ENCODE data around the gene MTERF1. TPM values are rescaled to one million over a fixed set of nuclear protein-coding genes. Genes with fewer than 3 reads are reported as not detected.
"Not testable (repeated sequence)": the region's sequence is repeated elsewhere in the genome, so short reads cannot be mapped to it uniquely, and the experiment has no call there.

MTERF1 gene
- total RNA-seq, 2 donors from 2014 or later: 3.8 to 5.0 TPM

DNA sequence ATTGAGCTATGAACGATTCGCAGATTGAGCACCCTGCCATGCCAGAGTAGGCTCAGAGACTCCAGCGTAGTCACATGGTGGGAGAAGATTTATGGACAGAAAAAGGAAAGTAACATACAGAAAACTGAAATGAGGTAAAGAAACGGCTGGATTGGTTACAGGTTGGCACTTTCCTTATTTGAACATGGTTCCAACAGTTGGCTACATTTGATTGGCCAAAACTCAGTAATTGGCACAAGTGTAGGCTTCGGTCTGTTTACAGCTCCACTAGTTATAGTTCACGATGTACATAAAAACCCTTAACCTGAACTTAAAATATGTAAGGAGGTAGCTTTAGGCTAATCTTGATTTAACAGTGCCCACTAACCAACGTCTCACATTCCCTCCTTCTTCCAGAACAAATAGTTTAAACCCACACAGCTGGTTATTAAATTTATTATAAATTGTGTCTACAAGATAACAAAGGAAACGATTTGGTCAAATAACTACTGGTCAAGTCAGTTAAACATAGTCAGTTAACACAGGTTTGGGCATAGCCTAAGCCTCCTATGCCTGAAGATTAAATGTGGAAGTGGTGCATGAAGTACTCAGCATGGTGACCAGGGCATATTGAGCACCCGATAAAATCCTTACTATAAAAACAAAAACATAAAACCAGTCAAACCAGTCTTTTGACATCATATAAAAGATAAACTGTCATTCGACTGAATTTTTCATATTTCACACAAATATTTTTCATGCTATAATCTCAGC lies 17.9 kb upstream of the MTERF1 start:
- H3K36me3 ChIP-seq: no peaks in the 10 kb centered on the region
- H3K4me3 ChIP-seq: no peak overlapping the region
- no peaks in the 10 kb centered on the region for H3K27me3 ChIP-seq
- no peak overlapping the region for H3K27ac ChIP-seq
- no peak for DNase-seq (ENCODE audit: low spot score)
- no peaks in the 10 kb centered on the region for H3K4me1 ChIP-seq
- H3K9me3 ChIP-seq: no peaks in the 10 kb centered on the region
- TF ChIP-seq, protein P1, sequence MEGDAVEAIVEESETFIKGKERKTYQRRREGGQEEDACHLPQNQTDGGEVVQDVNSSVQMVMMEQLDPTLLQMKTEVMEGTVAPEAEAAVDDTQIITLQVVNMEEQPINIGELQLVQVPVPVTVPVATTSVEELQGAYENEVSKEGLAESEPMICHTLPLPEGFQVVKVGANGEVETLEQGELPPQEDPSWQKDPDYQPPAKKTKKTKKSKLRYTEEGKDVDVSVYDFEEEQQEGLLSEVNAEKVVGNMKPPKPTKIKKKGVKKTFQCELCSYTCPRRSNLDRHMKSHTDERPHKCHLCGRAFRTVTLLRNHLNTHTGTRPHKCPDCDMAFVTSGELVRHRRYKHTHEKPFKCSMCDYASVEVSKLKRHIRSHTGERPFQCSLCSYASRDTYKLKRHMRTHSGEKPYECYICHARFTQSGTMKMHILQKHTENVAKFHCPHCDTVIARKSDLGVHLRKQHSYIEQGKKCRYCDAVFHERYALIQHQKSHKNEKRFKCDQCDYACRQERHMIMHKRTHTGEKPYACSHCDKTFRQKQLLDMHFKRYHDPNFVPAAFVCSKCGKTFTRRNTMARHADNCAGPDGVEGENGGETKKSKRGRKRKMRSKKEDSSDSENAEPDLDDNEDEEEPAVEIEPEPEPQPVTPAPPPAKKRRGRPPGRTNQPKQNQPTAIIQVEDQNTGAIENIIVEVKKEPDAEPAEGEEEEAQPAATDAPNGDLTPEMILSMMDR (IDR thresholded peaks at IDR 0.05): no peak

DNA sequence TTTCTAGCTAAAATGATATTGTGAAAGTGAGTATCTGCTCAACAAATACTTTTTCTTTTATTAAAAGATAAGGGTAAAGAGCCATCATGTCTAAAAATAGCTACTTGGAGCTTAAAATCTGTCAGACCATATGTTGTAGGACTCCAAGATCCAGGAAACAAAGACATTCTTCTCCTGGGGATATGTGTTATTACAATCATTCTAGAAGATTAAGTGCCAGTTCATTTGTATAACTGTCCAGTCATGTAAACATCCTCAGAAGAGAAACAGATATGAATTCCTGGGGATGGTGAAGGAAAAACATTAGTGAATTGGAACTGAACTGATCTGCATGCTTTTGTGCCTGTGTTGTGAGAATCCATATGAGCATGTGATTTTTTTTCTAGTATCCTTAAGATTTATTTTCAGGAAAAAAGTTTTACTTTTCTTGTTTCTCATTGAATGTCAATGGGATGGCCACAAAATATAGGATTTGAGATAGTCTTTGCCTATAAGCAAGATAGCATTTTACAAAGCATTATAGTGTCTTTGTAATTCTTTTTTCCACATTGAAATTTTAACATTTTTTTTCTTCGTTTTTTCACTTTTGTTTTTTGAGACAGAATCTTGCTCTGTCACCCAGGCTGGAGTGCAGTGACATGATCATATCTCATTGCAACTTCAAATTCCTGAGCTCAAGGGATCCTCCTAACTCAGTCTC lies 14.4 kb upstream of the MTERF1 start:
- Histone ChIP-seq H3K4me1 (no peaks in the 10 kb centered on the region), H3K27ac (no peak overlapping the region), H3K4me3 (no peak overlapping the region), H3K36me3 (no peaks in the 10 kb centered on the region), H3K9me3 (no peaks in the 10 kb centered on the region), H3K27me3 (no peaks in the 10 kb centered on the region)
- TF ChIP-seq, protein P1 (IDR thresholded peaks at IDR 0.05): no peak
- DNase-seq (ENCODE audit: low spot score): no peak

DNA sequence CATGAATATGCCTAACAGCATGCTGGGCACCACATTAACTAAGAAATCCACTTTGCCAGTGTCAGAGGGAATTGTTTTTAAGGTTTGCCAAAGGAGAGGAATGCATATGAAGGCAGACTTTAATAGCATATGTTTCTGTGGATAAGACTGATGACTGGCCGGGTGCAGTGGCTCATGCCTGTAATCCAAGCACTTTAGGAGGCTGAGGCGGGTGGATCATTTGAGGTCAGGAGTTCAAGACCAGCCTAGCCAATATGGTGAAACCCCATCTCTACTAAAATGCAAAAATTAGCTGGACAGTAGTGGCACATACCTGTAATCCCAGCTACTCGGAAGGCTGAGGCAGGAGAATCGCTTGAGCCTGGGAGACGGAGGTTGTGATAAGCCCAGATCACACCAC lies 13.2 kb upstream of the MTERF1 start:
- not testable (repeated sequence) for H3K4me1 ChIP-seq; H3K27ac ChIP-seq; H3K27me3 ChIP-seq; DNase-seq (ENCODE audit: low spot score); H3K36me3 ChIP-seq; H3K4me3 ChIP-seq; H3K9me3 ChIP-seq

DNA sequence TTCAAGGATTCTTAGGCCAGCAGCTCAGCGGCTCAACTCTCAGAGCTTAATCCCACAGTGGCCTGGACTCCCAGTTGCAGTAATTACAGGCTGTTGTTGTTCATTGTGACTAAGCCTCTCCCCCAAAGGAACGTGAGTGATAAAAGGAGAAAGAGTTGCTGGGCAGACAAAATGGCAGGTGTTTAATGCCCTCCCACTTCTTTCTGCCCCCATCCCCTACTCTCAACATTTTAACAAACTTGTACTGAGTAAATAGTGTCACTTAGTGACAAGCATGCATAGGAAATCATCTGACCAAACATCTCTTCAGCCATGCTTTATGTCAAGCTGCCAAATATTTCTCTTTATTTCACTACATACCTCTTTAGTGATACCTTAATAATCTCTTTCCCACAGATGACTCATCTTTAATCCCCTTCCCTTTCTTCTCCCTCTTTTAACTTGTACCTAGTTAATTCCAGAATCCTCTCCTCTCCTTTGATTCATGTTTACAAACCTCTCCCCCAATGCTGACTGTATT lies 12.4 kb upstream of the MTERF1 start:
- TF ChIP-seq, protein P1 (IDR thresholded peaks at IDR 0.05): no peak
- H3K36me3 ChIP-seq: no peaks in the 10 kb centered on the region

DNA sequence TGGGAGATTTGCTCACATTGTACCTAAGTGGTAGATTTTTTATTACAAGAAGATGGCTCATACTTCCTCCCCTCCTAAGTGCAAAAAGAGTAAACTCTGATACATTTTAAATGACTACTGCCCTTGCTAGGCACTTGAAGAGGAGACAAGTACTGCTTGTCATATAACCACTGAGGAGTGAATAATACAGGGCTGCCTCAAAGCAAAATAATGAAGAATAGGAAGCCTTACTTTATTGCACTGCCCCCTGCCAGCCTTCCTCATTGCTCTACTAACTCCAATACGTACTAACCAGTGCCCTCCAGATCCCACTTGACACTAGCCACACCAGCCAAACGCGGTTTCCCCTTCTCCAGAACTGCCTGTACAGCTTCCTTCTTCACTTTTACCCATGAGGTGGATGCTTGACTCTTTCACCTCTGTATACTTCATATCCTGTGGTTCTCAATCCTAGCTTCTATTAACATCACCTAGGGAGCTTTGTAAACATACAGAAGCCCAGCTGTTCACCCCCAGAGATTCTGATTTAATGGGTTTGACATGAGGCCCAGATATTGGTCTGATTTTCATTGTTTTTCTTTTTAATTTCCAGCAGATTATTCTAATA lies 11.7 kb upstream of the MTERF1 start:
- TF ChIP-seq, protein P1 (IDR thresholded peaks at IDR 0.05): no peak
- Histone ChIP-seq H3K9me3 (no peaks in the 10 kb centered on the region), H3K36me3 (no peaks in the 10 kb centered on the region), H3K4me3 (no peak overlapping the region), H3K27me3 (no peaks in the 10 kb centered on the region), H3K4me1 (no peaks in the 10 kb centered on the region), H3K27ac (no peak overlapping the region)
- DNase-seq (ENCODE audit: low spot score): no peak

More for the DNA sequence above, 12.4 kb upstream of the MTERF1 start:
- H3K4me3 ChIP-seq: no peak overlapping the region
- H3K27me3 ChIP-seq: no peaks in the 10 kb centered on the region
- no peaks in the 10 kb centered on the region for H3K4me1 ChIP-seq
- H3K9me3 ChIP-seq: no peaks in the 10 kb centered on the region
- DNase-seq (ENCODE audit: low spot score): no peak
- H3K27ac ChIP-seq: no peak overlapping the region

DNA sequence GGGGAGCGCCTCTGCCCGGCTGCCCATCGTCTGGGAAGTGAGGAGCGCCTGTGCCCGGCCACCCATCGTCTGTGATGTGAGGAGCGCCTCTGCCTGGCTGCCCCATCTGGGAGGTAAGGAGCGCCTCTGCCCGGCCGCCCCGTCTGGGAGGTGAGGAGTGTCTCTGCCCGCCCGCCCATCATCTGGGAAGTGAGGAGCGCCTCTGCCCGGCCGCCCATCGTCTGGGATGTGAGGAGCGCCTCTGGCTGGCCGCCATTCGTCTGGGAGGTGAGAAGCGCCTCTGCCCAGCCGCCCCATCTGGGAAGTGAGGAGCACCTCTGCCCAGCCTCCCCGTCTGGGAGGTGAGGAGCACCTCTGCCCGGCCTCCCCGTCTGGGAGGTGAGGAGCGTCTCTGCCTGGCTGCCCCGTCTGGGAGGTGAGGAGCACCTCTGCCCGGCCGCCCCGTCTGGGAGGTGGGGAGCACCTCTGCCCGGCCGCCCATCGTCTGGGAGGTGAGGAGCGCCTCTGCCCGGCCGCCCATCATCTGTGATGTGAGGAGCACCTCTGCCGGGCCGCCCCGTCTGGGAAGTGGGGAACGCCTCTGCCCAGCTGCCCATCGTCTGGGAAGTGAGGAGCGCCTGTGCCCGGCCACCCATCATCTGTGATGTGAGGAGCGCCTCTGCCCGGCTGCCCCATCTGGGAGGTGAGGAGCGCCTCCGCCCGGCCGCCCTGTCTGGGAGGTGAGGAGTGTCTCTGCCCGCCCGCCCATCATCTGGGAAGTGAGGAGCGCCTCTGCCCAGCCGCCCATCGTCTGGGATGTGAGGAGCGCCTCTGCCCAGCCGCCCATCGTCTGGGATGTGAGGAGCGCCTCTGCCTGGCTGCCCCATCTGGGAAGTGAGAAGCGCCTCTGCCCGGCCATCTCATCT lies 8.0 kb upstream of the MTERF1 start:
- not testable (repeated sequence) for H3K27ac ChIP-seq; H3K9me3 ChIP-seq; H3K4me3 ChIP-seq; DNase-seq (ENCODE audit: low spot score); H3K27me3 ChIP-seq; H3K36me3 ChIP-seq; H3K4me1 ChIP-seq

DNA sequence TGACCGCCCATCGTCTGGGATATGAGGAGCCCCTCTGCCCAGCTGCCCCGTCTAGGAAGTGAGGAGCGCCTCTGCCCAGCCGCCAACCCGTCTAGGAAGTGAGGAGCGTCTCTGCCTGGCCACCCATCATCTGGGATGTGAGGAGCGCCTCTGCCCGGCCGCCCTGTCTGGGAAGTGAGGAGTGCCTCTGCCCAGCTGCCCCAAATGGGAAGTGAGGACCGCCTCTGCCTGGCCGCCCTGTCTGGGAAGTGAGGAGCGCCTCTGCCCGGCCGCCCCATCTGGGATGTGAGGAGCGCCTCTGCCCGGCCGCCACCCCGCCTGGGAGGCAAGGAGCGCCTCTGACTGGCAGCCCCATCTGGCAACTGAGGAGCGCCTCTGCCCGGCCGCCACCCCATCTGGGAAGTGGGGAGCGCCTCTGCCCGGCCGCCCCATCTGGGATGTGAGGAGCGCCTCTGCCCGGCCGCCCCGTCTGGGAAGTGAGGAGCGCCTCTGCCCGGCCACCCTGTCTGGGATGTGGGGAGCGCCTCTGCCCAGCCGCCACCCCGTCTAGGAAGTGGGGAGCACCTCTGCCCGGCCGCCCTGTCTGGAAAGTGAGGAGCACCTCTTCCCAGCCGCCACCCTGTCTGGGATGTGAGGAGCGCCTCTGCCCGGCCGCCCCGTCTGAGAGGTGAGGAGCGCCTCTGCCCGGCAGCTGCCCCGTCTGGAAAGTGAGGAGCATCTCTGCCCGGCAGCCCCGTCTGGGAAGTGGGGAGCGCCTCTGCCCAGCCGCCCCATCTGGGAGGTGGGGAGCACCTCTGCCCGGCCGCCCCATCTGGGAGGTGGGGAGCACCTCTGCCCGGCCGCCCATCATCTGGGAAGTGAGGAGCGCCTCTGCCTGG lies 7.1 kb upstream of the MTERF1 start:
- not testable (repeated sequence) for H3K4me1 ChIP-seq; H3K27ac ChIP-seq; H3K9me3 ChIP-seq; H3K4me3 ChIP-seq; H3K27me3 ChIP-seq; DNase-seq (ENCODE audit: low spot score); H3K36me3 ChIP-seq
